Ecto neural progenitor cell (in vitro differentiated cells): ENCODE results near the gene GLIPR2.
"Not testable (repeated sequence)": the region's sequence is repeated elsewhere in the genome, so short reads cannot be mapped to it uniquely, and the experiment has no call there.

Experiments
- DNase-seq: peaks from one replicate; pipeline ENCODE4 v3.0.0-alpha.2; 2018; ENCODE audit warnings: low spot score

Gene GLIPR2

DNA sequence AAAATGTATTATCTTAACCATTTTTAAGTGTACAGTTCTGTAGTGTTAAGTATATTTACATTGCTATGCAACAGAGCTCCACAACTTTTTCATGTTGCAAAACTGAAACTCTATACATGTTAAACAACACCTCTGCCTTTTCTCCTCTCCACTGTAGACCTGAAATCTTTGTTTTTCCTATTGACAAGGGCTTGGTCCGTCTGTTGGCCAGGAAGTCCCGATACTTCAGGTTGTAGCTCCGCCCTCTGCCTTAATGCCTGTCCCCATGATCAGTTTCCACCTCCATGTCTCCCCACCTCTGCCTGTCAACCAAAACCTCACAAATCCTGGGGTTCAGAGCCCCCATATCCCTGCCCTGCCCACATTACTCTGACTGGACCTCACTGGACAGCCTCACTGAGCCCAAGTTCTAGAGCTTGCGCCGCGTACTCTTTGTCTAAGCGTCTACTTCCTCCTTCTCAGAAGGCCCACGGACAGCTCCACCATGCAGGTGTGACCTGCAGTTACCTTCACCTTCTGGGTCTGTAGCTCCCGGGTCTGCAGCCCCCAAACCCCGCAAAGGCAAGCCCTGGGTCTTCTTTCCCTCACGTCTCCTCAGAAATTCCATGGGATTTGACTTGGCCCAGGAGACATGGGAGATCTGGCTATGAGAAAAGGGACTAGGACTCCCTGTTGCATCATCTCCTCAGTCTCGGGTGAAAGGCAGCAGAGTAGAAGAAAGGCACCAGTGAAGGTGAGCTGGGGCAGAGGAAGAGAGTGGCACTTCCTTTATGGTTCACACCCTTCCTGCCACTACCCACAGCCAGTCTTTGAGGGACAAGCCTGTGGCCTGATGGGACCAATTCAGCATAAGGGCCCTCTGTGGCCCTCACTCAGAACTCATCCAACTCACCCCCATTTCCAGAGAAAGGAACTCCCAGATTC, 8.0 kb downstream of the GLIPR2 start:
- DNase-seq = no peak

DNA sequence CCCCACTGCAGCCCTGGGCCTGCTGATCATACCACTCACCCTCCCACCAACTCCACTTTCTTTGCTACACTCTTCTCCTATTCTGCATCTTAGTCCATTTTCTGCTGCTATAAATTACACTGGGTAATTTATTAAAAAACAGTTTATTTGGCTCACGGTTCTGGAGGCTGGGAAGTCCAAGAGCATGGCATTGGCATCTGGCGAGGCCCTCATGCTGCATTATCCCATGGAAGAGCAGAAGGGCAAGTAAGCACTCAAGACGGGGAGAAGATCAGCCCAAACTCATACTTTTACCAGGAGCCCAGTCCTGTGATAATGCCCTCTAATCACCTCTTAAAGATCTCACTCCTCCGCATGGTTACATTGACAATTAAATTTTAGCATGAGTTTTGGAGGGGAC, 9.4 kb downstream of the GLIPR2 start:
- DNase-seq = no peak

DNA sequence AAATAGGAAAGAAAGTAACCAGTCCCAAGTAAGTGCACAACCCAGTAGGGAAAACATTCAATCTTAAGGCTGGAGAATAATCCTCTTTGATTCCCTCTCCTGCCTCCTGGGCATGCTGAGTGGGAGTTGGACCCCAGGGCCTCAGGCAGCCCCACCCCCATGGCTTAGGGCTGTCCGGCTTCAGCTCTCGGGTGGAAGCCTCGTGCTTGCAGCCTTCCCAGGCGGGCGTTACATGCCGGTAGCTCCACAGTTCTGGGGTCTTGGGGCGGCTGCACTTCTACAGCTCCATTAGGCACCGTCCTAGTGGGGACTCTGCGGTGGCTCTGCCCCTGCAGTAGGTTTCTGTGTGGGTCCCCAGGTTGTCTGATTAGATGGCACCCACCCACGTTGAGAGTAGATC, 10.1 kb downstream of the GLIPR2 start:
- DNase-seq = no peak

DNA sequence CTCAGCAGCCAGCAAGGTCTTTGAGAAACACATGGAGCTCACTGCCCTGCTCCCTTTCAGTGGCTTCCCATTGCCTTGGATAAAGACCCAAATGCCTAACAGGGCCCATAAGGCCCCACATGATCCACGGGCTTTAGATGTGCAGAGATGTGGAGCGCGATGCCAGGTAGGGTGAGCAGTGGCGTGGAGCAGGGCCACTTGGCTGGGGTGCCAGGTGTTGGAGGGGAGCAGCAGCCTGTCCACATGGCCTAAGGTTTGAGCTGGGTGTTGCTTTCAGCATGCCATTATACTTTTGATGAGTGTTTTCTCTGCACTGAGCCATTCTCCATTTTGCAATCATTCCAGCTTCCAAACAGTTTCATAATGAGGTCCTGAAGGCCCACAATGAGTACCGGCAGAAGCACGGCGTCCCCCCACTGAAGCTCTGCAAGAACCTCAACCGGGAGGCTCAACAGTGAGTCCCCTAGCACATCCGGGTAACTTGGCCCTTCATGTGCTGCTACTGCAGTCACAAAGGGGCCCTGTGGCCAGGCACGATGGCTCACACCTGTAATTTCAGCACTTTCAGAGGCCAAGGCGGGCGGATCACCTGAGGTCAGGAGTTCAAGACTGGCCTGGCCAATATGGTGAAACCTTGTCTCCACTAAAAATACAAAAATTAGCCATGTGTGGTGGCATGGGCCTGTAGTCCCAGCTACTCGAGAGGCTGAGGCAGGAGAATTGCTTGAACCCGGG, 11.1 kb downstream of the GLIPR2 start:
- DNase-seq = no peak

DNA sequence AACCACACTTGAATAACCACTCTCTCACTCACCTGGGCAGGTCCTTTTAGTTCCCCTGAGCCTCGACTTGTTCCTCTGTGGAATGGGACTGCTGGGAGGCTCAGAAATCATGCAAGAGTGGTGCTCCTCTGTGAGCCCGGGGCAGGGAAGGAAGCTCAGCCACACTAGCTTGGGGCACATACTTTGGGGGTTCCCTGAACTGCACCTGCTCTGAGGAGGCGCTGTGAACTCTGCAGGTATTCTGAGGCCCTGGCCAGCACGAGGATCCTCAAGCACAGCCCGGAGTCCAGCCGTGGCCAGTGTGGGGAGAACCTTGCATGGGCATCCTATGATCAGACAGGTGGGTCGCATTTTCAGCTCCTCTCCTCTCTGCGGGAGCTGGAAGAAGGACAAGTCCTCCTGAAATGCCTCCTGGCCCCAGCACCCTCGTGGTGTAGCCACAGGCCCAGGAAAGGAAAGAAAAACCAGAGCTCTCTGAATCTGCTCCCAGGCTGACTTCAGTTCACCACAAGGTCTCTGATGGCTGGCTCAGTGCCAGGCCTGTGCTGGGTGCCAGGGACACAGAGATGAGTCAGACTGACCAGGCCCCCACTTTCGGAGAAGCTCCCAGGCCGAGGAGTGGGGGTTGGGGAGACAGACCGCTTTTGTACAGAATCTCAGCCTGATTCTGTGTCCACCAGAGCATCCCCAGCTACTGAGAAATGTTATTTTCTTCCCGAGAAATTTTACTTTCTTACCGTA, 11.9 kb downstream of the GLIPR2 start:
- DNase-seq = no peak

GRCh38 chr9:36149197-36149596, 12.7 kb downstream of the GLIPR2 start:
- no peak for DNase-seq

DNA sequence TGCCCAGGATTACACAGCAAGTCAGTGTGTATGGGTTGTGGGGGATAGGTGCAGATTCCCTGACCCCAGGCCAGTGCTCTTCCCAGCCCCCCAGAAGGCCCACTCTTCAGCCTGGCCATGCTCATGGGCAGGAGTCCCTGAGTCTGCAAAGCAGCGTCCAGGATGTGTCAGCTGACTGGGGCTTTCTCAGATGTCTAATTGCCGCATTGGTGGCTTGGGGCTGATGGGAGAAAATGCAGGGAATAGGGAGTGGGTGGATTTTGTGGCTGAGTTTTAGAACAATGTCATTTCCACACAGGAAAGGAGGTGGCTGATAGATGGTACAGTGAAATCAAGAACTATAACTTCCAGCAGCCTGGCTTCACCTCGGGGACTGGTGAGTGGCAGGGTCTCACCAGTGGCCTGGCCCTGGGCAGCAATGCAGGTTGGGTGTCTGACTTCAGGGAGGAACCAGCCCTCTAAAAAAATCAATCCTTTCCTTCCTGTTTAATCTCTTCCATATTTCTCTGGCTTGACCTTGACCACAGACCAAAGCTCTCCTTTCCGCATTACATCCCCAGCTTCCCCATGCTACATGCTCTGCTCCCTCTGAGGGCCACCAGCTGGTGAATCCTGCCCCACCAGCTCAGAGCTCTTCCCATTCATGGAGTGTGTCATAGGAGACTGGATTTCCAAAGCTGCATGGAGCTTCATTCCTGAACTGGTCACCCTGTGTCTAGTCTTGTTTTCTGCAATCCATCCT, 14.2 kb downstream of the GLIPR2 start:
- DNase-seq = no peak

DNA sequence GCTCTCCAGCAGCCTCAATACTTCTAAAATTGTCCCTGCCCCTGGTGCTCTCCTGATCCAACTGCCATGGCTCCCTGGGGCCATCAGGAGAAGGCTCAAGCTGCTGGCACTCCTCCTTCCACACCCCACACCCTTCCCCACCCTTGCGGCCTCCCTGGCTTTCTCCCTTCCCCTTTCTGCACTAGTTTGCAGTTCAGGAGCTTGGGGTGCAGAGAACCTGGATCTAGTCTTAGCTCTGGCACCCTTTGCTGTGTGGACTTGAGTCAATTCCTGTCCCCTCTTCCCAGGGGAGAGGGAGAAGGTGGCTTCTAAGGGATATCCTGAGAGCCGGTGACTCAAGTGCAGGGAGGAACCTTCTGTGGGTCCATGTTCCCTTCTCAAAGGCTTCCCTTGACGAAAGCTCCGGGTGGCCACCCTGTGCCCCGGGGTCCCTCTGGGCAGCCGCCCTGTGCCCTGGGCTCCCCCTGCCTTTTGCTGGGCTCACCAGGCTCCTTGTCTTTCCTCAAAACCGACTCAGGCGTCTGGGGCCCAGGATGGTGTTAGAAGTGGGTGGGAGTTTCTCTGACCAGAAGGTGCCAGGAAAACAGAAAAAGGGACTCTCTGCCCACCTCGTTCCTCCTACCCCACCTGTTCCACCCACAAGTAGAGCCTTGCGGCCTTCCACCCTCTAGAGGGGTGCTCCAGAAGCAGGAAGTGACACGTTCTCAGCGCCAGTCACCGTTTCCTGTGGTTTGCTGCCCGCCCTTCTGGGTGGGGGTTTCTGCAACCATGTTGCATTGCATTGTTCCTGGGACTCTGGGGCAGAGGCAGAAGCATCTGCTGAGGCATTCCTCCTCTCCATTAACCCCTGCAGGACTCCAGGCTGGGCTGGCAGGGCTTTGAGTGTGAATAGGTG, 15.0 kb downstream of the GLIPR2 start:
- DNase-seq = no peak

DNA sequence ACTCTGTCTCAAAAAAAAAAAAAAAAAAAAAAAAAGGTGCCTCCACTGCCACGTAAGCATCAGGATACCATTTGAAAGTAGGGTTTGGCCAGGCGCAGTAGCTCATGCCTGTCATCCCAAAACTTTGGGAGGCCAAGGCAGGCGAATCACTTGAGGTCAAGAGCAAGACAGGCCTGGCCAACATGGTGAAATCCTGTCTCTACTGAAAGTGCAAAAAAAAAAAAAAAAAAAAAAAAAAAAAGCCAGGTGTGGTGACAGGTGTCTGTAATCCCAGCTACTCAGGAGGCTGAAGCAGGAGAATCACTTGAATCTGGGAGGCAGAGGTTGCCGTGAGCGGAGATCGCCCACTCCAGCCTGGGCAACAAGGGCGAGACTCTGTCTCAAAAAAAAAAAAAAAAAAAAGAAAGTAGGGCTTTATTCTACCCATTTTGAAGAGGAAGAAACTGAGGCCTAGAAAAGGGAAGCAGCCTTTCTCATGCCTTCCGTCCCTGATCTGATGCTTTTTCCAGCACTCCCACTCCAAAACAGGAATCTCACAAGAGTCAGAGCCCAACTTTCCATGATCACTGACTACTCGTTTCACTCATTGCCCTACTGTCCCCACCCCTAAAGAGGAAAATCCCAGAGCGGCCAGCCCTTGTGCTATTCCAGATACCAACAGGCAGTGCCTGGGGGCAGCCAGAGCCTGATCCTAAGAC, 16.4 kb downstream of the GLIPR2 start:
- no peak for DNase-seq

GRCh38 chr9:36153746-36154145, 17.2 kb downstream of the GLIPR2 start:
- no peak for DNase-seq

GRCh38 chr9:36154331-36154952, 17.9 kb downstream of the GLIPR2 start:
- DNase-seq = no peak

DNA sequence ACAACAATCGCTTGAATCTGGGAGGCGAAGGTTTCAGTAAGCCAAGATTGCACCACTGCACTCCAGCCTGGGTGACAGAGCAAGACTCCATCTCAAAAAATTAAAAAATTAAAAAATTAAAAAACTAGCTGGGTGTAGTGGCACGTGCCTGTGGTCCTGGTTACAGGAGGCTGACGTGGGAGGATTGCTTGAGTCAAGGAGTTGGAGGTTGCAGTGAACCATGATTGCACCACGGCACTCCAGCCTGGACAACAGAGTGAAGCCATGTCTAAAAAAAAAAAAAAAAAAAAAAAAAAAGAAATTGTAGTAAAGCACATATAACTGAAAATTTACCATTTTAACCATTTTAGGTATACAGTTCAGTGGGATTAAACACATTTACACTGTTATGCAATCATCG, 19.6 kb downstream of the GLIPR2 start:
- no peak for DNase-seq

GRCh38 chr9:36158122-36158521, 21.6 kb downstream of the GLIPR2 start:
- no peak for DNase-seq

GRCh38 chr9:36158917-36159316, 22.4 kb downstream of the GLIPR2 start:
- no peak for DNase-seq

- DNase-seq = not testable (repeated sequence)
These were observed 23.0 kb downstream of the GLIPR2 start for GRCh38 chr9:36159509-36159908.

DNA sequence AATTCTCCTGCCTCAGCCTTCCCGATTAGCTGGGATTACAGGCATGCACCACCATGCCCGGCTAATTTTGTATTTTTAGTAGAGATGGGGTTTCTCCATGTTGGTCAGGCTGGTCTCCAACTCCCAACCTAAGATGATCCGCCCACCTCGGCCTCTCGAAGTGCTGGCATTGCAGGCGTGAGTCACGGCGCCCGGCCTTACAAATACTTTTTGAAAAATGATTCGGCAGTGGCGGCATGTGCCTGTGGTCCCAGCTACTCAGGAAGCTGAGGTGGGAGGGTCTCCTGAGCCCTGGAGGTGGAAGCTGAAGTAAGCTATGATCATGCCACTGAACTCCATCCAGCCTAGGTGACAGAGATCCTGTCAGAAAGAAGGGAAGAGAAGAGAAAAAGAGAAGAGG, 23.6 kb downstream of the GLIPR2 start:
- not testable (repeated sequence) for DNase-seq

- no peak for DNase-seq
These were observed 24.7 kb downstream of the GLIPR2 start for GRCh38 chr9:36161187-36161586.

- DNase-seq = no peak
These were observed 25.7 kb downstream of the GLIPR2 start for GRCh38 chr9:36162211-36162738.

- peak; percentile 78 for DNase-seq
These were observed 26.7 kb downstream of the GLIPR2 start for GRCh38 chr9:36163049-36163785.
